SK-N-SH treated with all-trans-retinoic acid at 6 μM for 48 hours (cell line): ENCODE data around the gene TACR1.

Experiments
- ATAC-seq: fragments of 200-7000 bp; cut with Tn5 transposase; 3 replicates; pipeline ENCODE4 v1.9.1; 2020; ENCODE audit warnings: mild to moderate bottlenecking, moderate library complexity
- ARNTL ChIP-seq: fragments of 450-650 bp; formaldehyde crosslinking; IDR thresholded peaks from 2 replicates; pipeline ENCODE4 v1.5.0; 2020; ENCODE audit warnings: low read depth, mild to moderate bottlenecking, moderate library complexity, borderline replicate concordance
- BACH2 ChIP-seq: fragments of 250-450 bp; sonication (Bioruptor Pico); IDR thresholded peaks from 2 replicates; pipeline ENCODE4 v1.9.0; 2021; ENCODE audit warnings: mild to moderate bottlenecking, borderline replicate concordance
- CREB5 ChIP-seq: fragments of 250-450 bp; sonication (Bioruptor Pico); IDR thresholded peaks from 2 replicates; pipeline ENCODE4 v1.5.1; 2020; ENCODE audit warnings: low read depth, mild to moderate bottlenecking, moderate library complexity
- CSDC2 ChIP-seq: fragments of 250-450 bp; sonication (Bioruptor Pico); IDR thresholded peaks from 2 replicates; pipeline ENCODE4 v1.5.0; 2020; ENCODE audit warnings: mild to moderate bottlenecking, moderate library complexity
- ESRRG ChIP-seq: fragments of 250-450 bp; sonication (Bioruptor Pico); IDR thresholded peaks from 2 replicates; pipeline ENCODE4 v1.6.1; 2021; ENCODE audit warnings: mild to moderate bottlenecking
- GLIS3 ChIP-seq: fragments of 250-450 bp; sonication (Bioruptor Pico); IDR thresholded peaks from 2 replicates; pipeline ENCODE4 v1.5.0; 2020; ENCODE audit warnings: mild to moderate bottlenecking, moderate library complexity
- ISL1 ChIP-seq: fragments of 250-450 bp; sonication (Bioruptor Pico); IDR thresholded peaks from 2 replicates; pipeline ENCODE4 v2.1.2; 2022; ENCODE audit warnings: mild to moderate bottlenecking, moderate library complexity
- OSR1 ChIP-seq: fragments of 250-450 bp; sonication (Bioruptor Pico); IDR thresholded peaks from 2 replicates; pipeline ENCODE4 v1.8.0; 2022; ENCODE audit warnings: moderate library complexity, mild to moderate bottlenecking, inconsistent platforms
- PATZ1 ChIP-seq: fragments of 250-450 bp; sonication (Bioruptor Pico); IDR thresholded peaks from 2 replicates; pipeline ENCODE4 v1.8.0; 2020; ENCODE audit warnings: mild to moderate bottlenecking, moderate library complexity, borderline replicate concordance
- PPARA ChIP-seq: fragments of 250-450 bp; sonication (Bioruptor Pico); IDR thresholded peaks from 2 replicates; pipeline ENCODE4 v1.5.0; 2020; ENCODE audit warnings: mild to moderate bottlenecking, borderline replicate concordance
- RARB ChIP-seq: fragments of 250-450 bp; sonication (Bioruptor Pico); IDR thresholded peaks from 2 replicates; pipeline ENCODE4 v1.8.0; 2021; ENCODE audit warnings: mild to moderate bottlenecking, moderate library complexity
- SNAI2 ChIP-seq: fragments of 250-450 bp; sonication (Bioruptor Pico); IDR thresholded peaks from 2 replicates; pipeline ENCODE4 v1.5.0; 2020; ENCODE audit warnings: mild to moderate bottlenecking, moderate library complexity
- TCF4 ChIP-seq: fragments of 250-450 bp; sonication (Bioruptor Pico); IDR thresholded peaks from 2 replicates; pipeline ENCODE4 v1.8.0; 2021; ENCODE audit warnings: mild to moderate bottlenecking, moderate library complexity, borderline replicate concordance
- TOX ChIP-seq: fragments of 250-450 bp; sonication (Bioruptor Pico); IDR thresholded peaks from 2 replicates; pipeline ENCODE4 v1.8.0; 2021; ENCODE audit warnings: mild to moderate bottlenecking, moderate library complexity, borderline replicate concordance
- TSHZ2 ChIP-seq: fragments of 250-450 bp; sonication (Bioruptor Pico); IDR thresholded peaks from 2 replicates; pipeline ENCODE4 v1.5.0; 2020; ENCODE audit warnings: mild to moderate bottlenecking, moderate library complexity
- ZC3H10 ChIP-seq: fragments of 250-450 bp; sonication (Bioruptor Pico); IDR thresholded peaks from 2 replicates; pipeline ENCODE4 v1.5.1; 2021; ENCODE audit warnings: mild to moderate bottlenecking, moderate library complexity
- ZNF70 ChIP-seq: fragments of 450-650 bp; formaldehyde crosslinking; IDR thresholded peaks from 2 replicates; pipeline ENCODE4 v1.5.0; 2020; ENCODE audit warnings: mild to moderate bottlenecking, moderate library complexity
- TF ChIP-seq, protein P1 (sequence below): fragments of 250-450 bp; sonication (Bioruptor Pico); IDR thresholded peaks from 2 replicates; pipeline ENCODE4 v1.5.1; 2021; ENCODE audit warnings: mild to moderate bottlenecking, moderate library complexity

The TACR1 gene

DNA sequence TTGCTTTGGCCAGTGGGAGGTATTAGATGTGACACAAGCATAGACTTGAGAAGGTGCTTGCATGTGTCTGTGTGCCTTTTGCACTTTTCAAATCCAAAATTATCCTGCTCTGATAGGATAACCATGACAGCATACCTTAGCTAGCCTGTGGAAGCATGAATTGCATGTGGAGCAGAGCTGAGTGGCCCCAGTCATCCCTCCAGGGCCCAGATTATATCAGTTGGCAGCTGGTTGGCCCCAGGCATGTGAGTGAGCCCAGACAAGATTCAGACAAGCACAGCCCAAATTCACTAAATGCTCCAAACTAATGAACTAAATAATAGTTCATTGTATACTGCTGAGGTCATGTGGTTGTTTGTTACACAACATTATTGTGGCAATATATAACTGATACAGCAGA is 18.8 kb downstream of the TACR1 start (continued):
- TF ChIP-seq CSDC2, result no peak
- no peak for TF ChIP-seq BACH2 (CRISPR knock-in tag)
- no peak for TF ChIP-seq SNAI2 (CRISPR knock-in tag)

- ATAC-seq, result no peak
Measured at GRCh38 chr2:75177427-75177826, 21.9 kb downstream of the TACR1 start.

DNA sequence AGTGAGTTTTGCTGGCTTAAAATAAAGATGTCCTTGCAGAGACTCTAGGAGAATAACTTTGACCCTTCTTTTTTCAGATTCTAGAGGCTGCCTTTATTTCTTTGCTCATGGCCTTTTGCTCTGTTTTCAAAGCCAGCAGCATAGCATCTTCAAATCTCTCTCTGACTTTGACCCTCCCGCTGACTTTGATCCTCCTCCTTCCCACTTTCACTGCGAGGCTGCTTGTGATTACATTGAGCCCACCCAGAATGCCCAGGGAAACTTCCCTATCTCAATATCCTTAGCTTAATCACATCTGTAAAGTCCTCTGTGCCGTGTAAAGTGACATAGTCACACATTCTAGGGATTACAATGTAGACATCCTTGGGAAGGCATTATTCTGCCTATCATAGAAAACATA is 23.9 kb downstream of the TACR1 start:
- ATAC-seq, result no peak
- TF ChIP-seq SNAI2 (CRISPR knock-in tag) (no peak), TCF4 (CRISPR knock-in tag) (no peak), ZNF70 (no peak), PATZ1 (CRISPR knock-in tag) (no peak), ZC3H10 (no peak), TOX (CRISPR knock-in tag) (no peak)
- TF ChIP-seq, protein P1, sequence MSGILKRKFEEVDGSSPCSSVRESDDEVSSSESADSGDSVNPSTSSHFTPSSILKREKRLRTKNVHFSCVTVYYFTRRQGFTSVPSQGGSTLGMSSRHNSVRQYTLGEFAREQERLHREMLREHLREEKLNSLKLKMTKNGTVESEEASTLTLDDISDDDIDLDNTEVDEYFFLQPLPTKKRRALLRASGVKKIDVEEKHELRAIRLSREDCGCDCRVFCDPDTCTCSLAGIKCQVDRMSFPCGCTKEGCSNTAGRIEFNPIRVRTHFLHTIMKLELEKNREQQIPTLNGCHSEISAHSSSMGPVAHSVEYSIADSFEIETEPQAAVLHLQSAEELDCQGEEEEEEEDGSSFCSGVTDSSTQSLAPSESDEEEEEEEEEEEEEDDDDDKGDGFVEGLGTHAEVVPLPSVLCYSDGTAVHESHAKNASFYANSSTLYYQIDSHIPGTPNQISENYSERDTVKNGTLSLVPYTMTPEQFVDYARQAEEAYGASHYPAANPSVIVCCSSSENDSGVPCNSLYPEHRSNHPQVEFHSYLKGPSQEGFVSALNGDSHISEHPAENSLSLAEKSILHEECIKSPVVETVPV, result no peak
- TF ChIP-seq, all 23 proteins: peak for 0

More at GRCh38 chr2:75177427-75177826, 21.9 kb downstream of the TACR1 start:
- TF ChIP-seq PPARA (CRISPR knock-in tag) (no peak), SNAI2 (CRISPR knock-in tag) (no peak), ARNTL (no peak), OSR1 (CRISPR knock-in tag) (no peak)

GRCh38 chr2:75174981-75175380 is 24.3 kb downstream of the TACR1 start:
- no peak for ATAC-seq

GRCh38 chr2:75174519-75174918 is 24.8 kb downstream of the TACR1 start:
- no peak for ATAC-seq
- TF ChIP-seq OSR1 (CRISPR knock-in tag) (no peak), TCF4 (CRISPR knock-in tag) (no peak), CSDC2 (no peak), ARNTL (no peak), SNAI2 (CRISPR knock-in tag) (no peak), GLIS3 (CRISPR knock-in tag) (no peak), ZC3H10 (no peak), ISL1 (CRISPR knock-in tag) (no peak), RARB (CRISPR knock-in tag) (no peak), ESRRG (no peak), TSHZ2 (CRISPR knock-in tag) (no peak), TOX (CRISPR knock-in tag) (no peak), CREB5 (CRISPR knock-in tag) (no peak)
- TF ChIP-seq, protein P1, result no peak
- TF ChIP-seq, all 23 proteins: peak for 0

More at GRCh38 chr2:75174981-75175380, 24.3 kb downstream of the TACR1 start:
- TF ChIP-seq CREB5 (CRISPR knock-in tag), result no peak
- no peak for TF ChIP-seq SNAI2 (CRISPR knock-in tag)
- TF ChIP-seq GLIS3 (CRISPR knock-in tag), result no peak
- TF ChIP-seq ZNF70, result no peak
- TF ChIP-seq, protein P1, result no peak
- TF ChIP-seq PPARA (CRISPR knock-in tag), result no peak
